ENCODE measurements around the gene EXTL2. TPM values are rescaled to one million over a fixed set of nuclear protein-coding genes. Genes with fewer than 3 reads are reported as not detected.
"Not testable (repeated sequence)": the region's sequence is repeated elsewhere in the genome, so short reads cannot be mapped to it uniquely, and the experiment has no call there.

EXTL2 gene
- polyA plus RNA-seq, 3 donors from 2014 or later = 5.2 to 9.9 (median 8.4) TPM

- DNase-seq, H3K4me3 Mint-ChIP-seq, H3K9me3 Mint-ChIP-seq, H3K27ac Mint-ChIP-seq, H3K4me1 Mint-ChIP-seq: not testable (repeated sequence)
- Mint-ChIP-seq H3K27me3 (ENCODE audit: low read depth in 3 of 3) (peaks cover 6 to 20% (median 11%) of the 10 kb centered on the region in 3 donors), H3K36me3 (peaks cover 3 to 11% (median 10%) of the 10 kb centered on the region in 3 donors)
Observed at GRCh38 chr1:100825666-100826065, 69.0 kb downstream of the EXTL2 start.

Other genes with a start within 250 kb of the EXTL2 start
- not detected for gene VCAM1, start 175.1 kb downstream of the EXTL2 start, polyA plus RNA-seq
- 10 to 100 TPM; 12.3 to 18.2 (median 14.6) TPM for gene SLC30A7, start 1.2 kb upstream of the EXTL2 start, polyA plus RNA-seq
- gene DPH5, start 130.9 kb upstream of the EXTL2 start, polyA plus RNA-seq = 10 to 100 TPM; 30.2 to 32.8 (median 32.0) TPM